T-helper 1 cell (primary cell): ENCODE data around the gene CFHR4.
A peak's percentile ranks its signal among the peaks of the same experiment; 100 is the strongest.
"Not testable (repeated sequence)": the region's sequence is repeated elsewhere in the genome, so short reads cannot be mapped to it uniquely, and the experiment has no call there.

ENCODE experiments used
- DNase-seq, 5 donors: peaks; one replicate each; pipeline ENCODE4 v3.0.0-alpha.2; 2012 to 2020
- total RNA-seq, 4 donors: gene quantifications; one replicate each; lab custom pipeline; 2026; lab: John Stamatoyannopoulos, UW

Gene CFHR4
- total RNA-seq: 0 reads per million in 4 donors

- peak in 1 of 5 donors; percentile 6 for DNase-seq
These were observed at the start of gene CFHR4 for GRCh38 chr1:196887515-196888239. Gene CFHR4, plus strand, starts transcription at chr1:196888052. Its CDS starts 99 bp downstream, at chr1:196888151.

DNA sequence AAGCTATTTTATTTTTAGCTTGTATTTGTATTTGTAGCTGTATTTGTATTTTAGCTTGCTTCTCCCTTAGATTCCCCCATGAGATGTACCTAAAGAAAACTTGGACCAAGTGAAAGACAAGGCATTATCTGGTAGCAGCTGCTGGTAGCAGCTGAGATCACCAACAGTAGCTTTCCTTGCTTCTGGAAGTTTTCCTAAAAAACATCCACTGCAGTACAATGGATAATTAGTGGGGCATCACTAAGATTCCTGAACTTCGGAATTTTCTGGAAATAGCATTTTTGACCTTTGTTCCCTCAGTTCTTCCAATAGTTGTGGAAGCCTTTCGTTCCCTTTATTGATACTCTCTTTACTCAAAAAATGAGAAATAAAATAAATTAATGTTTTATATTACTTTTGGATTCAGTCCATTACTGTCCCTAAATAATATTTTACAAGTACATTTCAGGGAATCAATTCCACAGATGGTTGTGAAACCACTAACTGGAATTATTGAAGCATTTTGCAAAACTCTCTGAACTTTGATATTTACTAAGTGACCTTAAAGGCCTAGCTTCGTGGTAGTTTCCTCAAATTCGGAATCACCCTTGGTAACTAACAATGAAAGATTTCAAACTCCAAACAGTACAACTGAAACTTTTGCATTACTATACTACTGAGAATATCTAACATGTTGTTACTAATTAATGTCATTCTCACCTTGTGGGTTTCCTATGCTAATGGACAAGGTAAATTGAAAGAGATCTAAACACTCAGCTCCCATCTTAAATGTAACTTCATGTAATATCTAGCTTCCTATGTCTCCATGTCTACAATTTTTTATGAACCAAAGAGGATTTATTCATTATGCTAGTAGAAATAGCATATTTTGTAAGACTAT is 38.0 kb upstream of the CFHR4 start:
- not testable (repeated sequence) for DNase-seq

GRCh38 chr1:196856053-196856452 is 31.8 kb upstream of the CFHR4 start:
- DNase-seq: no peak

- no peak for DNase-seq
These were observed 30.7 kb upstream of the CFHR4 start for GRCh38 chr1:196857188-196857587.

DNA sequence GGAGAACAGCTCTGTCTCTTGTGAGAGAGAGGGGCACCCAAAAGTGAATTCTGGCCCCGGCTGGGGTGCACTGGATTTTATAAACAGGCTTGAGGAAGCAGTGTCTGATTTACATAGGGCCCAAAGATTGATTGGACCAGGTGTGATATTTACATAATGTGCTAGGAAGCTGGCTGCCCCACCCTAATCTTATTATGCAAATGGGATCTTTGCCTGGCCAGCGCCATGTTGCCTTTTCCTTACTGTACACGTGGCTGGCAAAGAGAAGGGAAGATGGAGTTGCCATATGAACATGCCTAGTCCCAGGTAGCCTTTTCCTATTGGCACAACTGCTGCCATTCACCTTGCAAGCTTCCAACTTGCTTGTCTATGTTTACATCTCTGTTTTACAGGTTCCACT is 29.0 kb upstream of the CFHR4 start:
- DNase-seq: no peak

DNA sequence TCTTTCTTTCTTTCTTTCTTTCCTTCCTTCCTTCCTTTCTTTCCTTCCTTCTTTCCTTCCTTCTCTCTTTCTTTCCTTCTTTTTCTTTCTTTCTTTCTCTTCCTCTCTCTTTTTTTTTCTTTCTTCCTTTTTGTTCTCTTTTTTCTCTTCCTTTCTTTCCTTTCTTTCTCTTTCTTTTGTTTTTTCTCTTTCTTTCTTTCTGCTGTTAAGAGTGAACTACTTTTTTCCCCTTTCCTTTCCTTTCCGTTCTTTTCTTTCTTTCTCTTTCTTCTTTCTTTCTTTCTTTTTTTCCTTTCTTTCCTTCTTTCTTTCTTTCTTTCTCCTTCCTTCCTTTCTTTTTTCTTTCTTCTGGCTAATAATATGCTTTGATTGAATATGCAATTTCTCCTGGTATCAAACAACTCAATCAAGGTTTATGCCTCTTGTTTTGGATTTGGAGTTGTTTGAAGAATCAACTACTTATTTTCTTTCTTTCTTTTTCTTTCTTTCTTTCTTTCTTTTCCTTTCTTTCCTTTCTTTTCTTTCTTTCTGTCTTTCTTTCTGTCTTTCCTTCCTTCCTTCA is 27.4 kb upstream of the CFHR4 start:
- DNase-seq: no peak

DNA sequence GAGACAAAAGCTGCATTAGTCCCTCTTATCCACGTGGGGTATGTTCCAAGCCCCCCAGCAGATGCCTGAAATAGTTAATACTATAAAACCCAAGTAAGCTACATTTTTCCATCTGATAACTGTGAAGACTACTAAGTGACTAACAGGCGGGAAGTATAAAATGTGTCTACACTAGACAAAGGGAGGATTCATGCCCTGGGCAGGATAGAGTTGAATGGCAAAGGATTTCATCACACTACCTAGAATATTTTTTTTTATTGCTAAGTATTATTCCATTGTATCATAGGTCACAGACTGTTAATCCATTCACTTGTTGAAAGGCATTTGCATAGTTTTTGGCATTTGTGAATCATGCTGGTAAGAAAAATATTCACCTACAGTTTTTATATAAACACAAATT is 26.4 kb upstream of the CFHR4 start:
- DNase-seq: no peak

GRCh38 chr1:196866974-196867373 is 20.9 kb upstream of the CFHR4 start:
- DNase-seq: no peak

GRCh38 chr1:196873385-196873784 is 14.5 kb upstream of the CFHR4 start:
- DNase-seq: no peak

DNA sequence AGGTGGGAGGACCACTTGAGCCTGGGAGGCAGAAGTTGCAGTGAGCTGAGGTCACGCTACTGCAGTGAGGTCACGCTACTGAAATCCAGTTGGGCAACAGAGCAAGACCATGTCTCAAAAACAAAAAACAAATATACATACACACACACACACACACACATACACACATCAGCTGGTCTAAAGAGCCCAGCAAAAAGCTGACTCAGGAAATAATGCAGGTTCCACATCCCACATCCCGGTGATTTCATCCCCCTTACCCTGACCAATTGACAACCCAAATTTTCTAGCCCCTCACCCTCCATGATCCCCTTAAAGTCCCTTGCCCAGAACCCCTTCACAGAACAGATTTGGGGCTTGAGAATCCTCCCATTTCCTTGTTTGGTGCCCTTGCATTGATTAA is 11.9 kb upstream of the CFHR4 start:
- DNase-seq: no peak

GRCh38 chr1:196877964-196878363 is 9.9 kb upstream of the CFHR4 start:
- DNase-seq: no peak

DNA sequence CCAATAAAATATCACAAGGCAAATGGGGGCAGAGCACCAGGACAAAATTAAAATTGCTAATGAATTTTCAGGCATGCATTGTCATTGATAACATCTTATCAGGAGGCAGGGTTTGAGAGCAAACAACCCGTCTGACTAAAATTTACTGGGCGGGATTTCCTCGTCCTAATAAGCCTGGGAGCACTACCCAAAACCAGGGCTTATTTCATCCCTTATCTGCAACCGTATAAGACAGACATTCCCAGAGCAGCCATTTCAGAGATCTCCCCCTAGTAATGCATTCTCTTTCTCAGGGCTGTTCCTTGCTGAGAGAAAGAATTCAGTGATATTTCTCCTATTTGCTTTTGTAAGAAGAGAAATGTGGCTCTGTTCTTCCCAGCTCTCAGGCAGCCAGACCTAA is 1.3 kb upstream of the CFHR4 start:
- not testable (repeated sequence) for DNase-seq

DNA sequence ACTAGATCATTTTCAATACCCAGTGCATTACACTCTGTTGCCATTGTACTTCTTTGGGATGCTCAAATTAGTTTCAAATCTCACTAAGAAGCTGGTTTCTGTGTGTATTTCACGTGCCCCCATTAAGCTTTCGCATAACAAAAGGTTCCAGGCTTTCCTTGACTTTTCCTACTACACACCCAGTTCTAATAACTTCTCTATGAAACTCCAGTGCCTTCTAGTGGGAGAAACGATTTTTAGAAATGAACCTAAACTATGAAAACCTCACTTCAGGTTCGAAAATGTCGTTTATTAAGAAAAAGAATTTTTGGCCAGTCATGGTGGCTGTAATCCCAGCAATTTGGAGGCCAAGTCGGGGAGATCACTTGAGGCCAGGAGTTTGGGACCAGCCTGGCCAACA is 2.8 kb downstream of the CFHR4 start:
- DNase-seq: no peak

DNA sequence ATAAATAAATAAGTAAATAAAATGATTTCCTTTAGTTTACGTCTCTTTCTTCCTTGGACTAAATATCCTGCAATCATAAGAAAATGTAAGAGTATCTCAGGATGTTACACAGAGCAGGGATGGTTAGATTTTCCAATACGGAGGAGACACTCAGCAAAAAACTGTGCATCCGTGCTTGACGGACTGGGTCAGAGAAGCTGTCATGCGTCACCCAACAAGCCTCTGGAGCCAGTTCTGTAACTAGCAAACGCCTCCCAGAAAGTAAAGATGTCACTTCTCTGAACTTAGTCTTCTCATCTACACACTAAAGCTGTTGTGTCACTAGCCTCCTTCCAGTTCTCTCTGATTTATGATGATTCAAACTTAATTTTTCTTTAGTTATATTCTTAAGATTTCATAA is 3.4 kb downstream of the CFHR4 start:
- no peak for DNase-seq

DNA sequence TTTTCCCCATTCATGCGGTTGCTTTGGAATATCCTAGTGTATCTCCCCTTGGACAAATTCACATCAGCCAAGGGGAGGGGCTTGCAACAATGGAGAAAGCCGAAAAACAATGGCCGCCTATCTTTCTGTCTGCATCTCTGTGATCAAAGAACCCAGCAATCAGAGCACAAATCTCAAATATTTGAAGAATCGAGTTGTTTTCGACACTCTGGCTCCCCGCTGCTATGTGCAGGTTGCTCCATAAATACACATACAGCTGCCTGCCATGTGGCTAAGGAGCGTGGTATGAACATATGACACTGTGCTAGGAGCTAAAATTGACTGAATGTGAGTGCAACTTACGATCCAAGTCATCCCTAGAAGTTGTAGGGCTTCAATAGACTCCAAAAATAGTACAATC is 8.5 kb downstream of the CFHR4 start:
- no peak for DNase-seq

DNA sequence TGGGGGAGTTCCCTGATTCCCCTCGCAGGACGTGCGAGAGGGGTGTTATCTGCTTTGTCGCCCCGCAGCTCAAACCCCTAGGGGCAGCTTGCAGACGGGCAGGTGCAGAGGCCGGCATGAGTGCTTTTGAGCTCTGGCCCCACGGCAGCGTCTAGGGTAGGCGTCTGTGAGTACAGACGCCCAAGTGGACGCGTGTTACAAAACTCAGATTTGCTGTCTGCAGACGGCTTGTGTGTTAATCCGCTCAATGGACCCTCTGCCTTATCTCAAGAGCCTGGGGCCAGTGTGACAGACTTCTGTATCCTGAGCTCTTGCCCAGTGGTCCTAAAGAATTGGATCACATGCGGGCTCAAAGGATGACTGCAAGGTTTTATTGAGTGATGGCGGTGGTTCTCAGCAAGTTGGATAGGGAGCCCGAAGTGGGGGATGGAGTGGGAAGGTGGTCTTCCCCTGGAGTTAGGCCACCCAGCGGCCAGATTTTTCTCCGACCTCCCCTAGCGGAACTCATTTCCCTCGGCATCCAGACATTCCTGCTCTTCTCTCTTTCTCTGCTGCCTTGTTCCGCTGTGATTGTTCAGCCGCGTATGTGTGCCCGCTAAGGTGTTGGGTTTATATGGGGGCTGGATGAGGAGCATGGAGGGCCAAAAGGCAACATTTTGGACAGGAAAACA is 9.4 kb downstream of the CFHR4 start:
- DNase-seq: no peak

DNA sequence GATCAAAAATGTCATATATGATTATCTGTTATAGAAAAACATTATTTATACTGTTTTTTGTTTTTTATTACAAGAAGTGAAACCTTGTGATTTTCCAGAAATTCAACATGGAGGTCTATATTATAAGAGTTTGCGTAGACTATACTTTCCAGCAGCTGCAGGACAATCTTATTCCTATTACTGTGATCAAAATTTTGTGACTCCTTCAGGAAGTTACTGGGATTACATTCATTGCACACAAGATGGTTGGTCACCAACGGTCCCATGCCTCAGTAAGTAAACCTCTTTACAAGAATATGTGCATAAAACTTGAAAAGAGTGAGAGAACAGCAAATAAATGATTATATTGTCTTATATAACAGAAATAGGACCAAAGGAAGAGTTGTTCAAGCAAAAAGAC is 14.5 kb downstream of the CFHR4 start:
- no peak for DNase-seq

DNA sequence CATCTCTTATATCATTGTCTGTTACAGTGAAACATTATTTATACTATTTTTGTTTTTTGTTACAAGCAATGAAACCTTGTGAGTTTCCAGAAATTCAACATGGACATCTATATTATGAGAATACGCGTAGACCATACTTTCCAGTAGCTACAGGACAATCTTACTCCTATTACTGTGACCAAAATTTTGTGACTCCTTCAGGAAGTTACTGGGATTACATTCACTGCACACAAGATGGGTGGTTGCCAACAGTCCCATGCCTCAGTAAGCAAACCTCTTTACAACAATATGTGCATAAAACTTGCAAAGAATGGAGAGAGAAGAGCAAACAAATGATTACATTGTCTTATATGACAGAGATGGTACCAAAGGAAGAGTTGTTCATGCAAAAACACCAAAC is 22.4 kb downstream of the CFHR4 start:
- DNase-seq: no peak

DNA sequence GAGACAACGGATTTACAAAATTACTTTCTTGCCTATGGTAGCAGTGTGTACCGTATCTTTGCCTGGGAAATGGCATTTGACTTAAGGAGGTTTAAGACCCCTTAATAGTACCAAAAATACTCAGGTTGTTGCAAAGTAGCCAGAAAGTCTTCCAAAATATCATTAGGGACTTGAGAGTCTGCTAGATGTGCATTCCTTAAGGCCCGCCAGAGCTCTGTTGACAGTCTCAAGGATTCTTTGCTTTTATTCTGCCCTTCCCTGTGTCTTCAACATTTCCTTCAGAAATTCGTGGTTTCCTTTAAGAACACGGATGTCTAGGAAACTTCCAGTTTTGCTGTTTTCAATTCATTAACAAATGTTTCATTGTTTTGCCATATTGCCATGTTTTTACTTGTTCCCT is 24.4 kb downstream of the CFHR4 start:
- DNase-seq: not testable (repeated sequence)

DNA sequence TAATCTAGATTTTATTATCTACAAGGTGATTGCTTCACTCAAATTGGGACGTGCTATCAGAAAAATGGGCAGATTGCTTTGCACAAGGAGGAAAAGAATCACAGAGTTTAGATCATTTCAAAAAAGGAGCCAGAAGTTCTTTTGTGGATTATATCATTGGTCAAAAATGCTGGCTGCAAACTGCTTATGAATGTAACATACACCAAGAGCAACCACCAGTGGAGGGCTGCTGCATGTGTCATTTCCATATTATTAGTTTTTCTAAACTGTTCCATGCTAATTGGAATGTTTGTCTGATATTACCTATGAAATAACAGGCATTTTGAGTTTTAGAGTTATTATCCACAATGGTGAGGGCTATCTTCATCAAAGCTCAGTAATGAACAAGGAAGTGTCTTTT is 39.0 kb downstream of the CFHR4 start:
- DNase-seq: not testable (repeated sequence)

DNA sequence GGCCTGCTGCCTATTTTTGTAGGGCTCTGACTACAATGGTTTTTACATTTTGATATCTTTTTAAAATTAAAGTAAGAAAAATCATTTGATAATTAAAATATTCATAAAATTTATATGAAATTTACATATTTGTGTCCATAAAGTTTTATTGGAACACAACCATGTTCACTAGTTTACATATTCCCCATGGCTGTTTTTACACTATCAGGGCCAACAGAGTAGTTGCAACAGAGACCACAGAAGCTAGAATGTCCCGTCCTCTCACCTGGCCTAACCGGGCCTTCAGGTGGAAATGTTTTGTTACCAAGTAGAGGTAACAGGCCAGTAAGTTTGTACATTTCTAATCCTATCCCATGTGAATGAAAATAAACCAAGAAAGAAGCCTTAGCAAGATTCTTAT is 45.0 kb downstream of the CFHR4 start:
- not testable (repeated sequence) for DNase-seq

GRCh38 chr1:196933531-196934189 is 45.8 kb downstream of the CFHR4 start:
- no peak for DNase-seq

DNA sequence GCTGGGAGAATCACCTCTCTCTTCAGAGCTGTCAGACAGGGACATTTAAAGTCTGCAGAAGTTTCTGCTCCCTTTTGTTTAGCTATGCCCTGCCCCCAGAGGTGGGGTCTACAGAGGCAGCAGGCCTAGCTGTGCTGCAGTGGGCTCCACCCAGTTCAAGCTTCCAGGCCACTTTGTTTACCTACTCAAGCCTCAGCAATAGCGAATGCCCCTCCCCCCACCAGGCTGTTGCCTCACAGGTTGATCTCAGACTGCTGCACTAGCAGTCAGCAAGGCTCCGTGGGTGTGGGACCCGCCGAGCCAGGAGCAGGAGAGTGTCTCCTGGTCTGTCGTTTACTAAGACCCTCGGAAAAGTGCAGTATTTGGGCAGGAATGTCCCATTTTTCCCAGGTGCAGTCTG is 53.6 kb downstream of the CFHR4 start:
- not testable (repeated sequence) for DNase-seq
